KMS-11 (cell line): ENCODE results near the gene SMG7.

Source experiments
- H2AFZ ChIP-seq: fragments of 200-600 bp; sonication (generic); 2 replicates; pipeline ENCODE4 v1.6.1; 2016; ENCODE audit warnings: antibody characterized with exemption, mixed run types, low read depth
- H3K27ac ChIP-seq: fragments of 200-600 bp; sonication (generic); 2 replicates; pipeline ENCODE4 v1.6.1; 2016; ENCODE audit warnings: mild to moderate bottlenecking, mixed run types
- H3K27me3 ChIP-seq: fragments of 200-600 bp; sonication (generic); 2 replicates; pipeline ENCODE4 v1.6.1; 2017; ENCODE audit warnings: mild to moderate bottlenecking, low read depth, mixed run types, moderate library complexity; ENCODE audit not compliant: insufficient read depth
- H3K36me3 ChIP-seq: fragments of 200-600 bp; sonication (generic); 2 replicates; pipeline ENCODE4 v1.6.1; 2017; ENCODE audit warnings: mild to moderate bottlenecking, mixed run types; ENCODE audit not compliant: insufficient read depth
- H3K4me1 ChIP-seq: fragments of 200-600 bp; sonication (generic); 2 replicates; pipeline ENCODE4 v1.6.1; 2016; ENCODE audit warnings: mild to moderate bottlenecking, low read depth, mixed run types; ENCODE audit not compliant: poor library complexity, severe bottlenecking
- H3K4me2 ChIP-seq: fragments of 200-600 bp; sonication (generic); 2 replicates; pipeline ENCODE4 v1.7.0; 2016; ENCODE audit warnings: mild to moderate bottlenecking, mixed run types
- H3K4me3 ChIP-seq: fragments of 200-600 bp; sonication (generic); IDR thresholded peaks from 2 replicates; pipeline ENCODE4 v1.6.1; 2017; ENCODE audit warnings: low read depth, low read length, mixed read lengths; ENCODE audit not compliant: insufficient read depth
- H3K79me2 ChIP-seq: fragments of 200-600 bp; sonication (generic); 2 replicates; pipeline ENCODE4 v1.6.1; 2016; ENCODE audit warnings: low read depth, mixed run types; ENCODE audit not compliant: insufficient read depth
- H3K9ac ChIP-seq: fragments of 200-600 bp; sonication (generic); 2 replicates; pipeline ENCODE4 v1.6.1; 2016; ENCODE audit warnings: mild to moderate bottlenecking, mixed run types
- H4K20me1 ChIP-seq: fragments of 200-600 bp; sonication (generic); 2 replicates; pipeline ENCODE4 v1.6.1; 2016; ENCODE audit warnings: mild to moderate bottlenecking, mixed run types; ENCODE audit not compliant: insufficient read depth
- TF ChIP-seq, protein P1 (sequence below): fragments of 200-600 bp; sonication (generic); conservative IDR thresholded peaks from 2 replicates; pipeline ENCODE4 v1.6.1; 2017; ENCODE audit warnings: low read depth, mild to moderate bottlenecking, antibody characterized with exemption, low read length, moderate library complexity, mixed read lengths

The SMG7 gene

GRCh38 chr1:183578856-183579255 lies 106.6 kb downstream of the SMG7 start:
- no peak overlapping the region for H3K9ac ChIP-seq
- H3K4me3 ChIP-seq: no peak overlapping the region
- no peak overlapping the region for H2AFZ ChIP-seq
- no peaks in the 10 kb centered on the region for H3K79me2 ChIP-seq
- no peak overlapping the region for H3K27ac ChIP-seq
- no peak overlapping the region for H3K4me2 ChIP-seq
- H4K20me1 ChIP-seq: no peaks in the 10 kb centered on the region
- TF ChIP-seq, protein P1, sequence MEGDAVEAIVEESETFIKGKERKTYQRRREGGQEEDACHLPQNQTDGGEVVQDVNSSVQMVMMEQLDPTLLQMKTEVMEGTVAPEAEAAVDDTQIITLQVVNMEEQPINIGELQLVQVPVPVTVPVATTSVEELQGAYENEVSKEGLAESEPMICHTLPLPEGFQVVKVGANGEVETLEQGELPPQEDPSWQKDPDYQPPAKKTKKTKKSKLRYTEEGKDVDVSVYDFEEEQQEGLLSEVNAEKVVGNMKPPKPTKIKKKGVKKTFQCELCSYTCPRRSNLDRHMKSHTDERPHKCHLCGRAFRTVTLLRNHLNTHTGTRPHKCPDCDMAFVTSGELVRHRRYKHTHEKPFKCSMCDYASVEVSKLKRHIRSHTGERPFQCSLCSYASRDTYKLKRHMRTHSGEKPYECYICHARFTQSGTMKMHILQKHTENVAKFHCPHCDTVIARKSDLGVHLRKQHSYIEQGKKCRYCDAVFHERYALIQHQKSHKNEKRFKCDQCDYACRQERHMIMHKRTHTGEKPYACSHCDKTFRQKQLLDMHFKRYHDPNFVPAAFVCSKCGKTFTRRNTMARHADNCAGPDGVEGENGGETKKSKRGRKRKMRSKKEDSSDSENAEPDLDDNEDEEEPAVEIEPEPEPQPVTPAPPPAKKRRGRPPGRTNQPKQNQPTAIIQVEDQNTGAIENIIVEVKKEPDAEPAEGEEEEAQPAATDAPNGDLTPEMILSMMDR: no peak
- no peaks in the 10 kb centered on the region for H3K27me3 ChIP-seq
- H3K36me3 ChIP-seq: no peaks in the 10 kb centered on the region
- no peaks in the 10 kb centered on the region for H3K4me1 ChIP-seq

- TF ChIP-seq, protein P1: no peak
- Histone ChIP-seq H3K4me3 (no peak overlapping the region), H4K20me1 (no peaks in the 10 kb centered on the region), H3K4me1 (no peaks in the 10 kb centered on the region), H2AFZ (no peak overlapping the region), H3K9ac (no peak overlapping the region), H3K4me2 (no peak overlapping the region), H3K79me2 (no peaks in the 10 kb centered on the region), H3K27ac (no peak overlapping the region), H3K36me3 (no peaks in the 10 kb centered on the region), H3K27me3 (no peaks in the 10 kb centered on the region)
These were observed 108.0 kb downstream of the SMG7 start for GRCh38 chr1:183580281-183580682.

GRCh38 chr1:183582021-183582713 lies 109.9 kb downstream of the SMG7 start:
- Histone ChIP-seq H3K36me3 (no peaks in the 10 kb centered on the region), H4K20me1 (no peaks in the 10 kb centered on the region), H3K27me3 (no peaks in the 10 kb centered on the region), H3K27ac (no peak overlapping the region), H3K4me1 (no peaks in the 10 kb centered on the region), H3K4me3 (no peak overlapping the region), H2AFZ (peak overlapping the region; percentile 4; the same call in 1 of the 2 replicates), H3K4me2 (no peak overlapping the region), H3K79me2 (no peaks in the 10 kb centered on the region), H3K9ac (no peak overlapping the region)
- TF ChIP-seq, protein P1: no peak

DNA sequence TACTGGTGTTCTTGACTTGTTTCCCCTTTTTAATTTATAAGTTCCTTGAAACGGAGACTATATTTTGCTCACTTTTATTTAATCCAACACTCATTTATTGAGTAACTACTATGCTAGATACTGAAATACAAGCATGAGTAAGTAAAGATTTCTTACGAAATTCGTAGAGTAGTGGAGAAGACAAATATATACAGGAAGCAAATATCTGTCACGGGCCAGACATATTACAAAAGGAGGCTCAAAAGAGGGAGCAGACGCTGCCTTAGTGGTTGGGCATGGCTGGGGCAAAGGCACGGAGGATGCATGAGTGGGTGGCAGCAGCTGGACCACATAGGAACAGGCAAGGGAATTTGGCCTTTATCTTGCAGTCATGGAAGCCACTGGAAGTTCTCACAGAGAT lies 111.2 kb downstream of the SMG7 start:
- Histone ChIP-seq H2AFZ (no peak overlapping the region), H3K9ac (no peak overlapping the region), H3K27ac (no peak overlapping the region), H3K27me3 (no peaks in the 10 kb centered on the region), H3K79me2 (no peaks in the 10 kb centered on the region), H3K4me1 (no peaks in the 10 kb centered on the region), H3K36me3 (no peaks in the 10 kb centered on the region), H3K4me2 (no peak overlapping the region), H4K20me1 (no peaks in the 10 kb centered on the region), H3K4me3 (no peak overlapping the region)
- TF ChIP-seq, protein P1: no peak
